A549 (cell line): ENCODE data around the gene LDB1. TPM values are rescaled to one million over a fixed set of nuclear protein-coding genes. Genes with fewer than 3 reads are reported as not detected.

Source experiments
- ATAC-seq, 2 experiments: fragments of 200-7000 bp in 1 of 2; fragments of >200 bp in 1 of 2; cut with Nextera tagmentation in 1 of 2; cut with Tn5 transposase in 1 of 2; 3 replicates each; pipeline versions ENCODE4 v1.8.0 to v1.9.1; 2018 to 2020; ENCODE audit warnings: mild to moderate bottlenecking in 1 of 2, moderate library complexity in 1 of 2
- CTCF ChIA-PET: fragments of 300-600 bp; sonication (Branson Sonifier 250); formaldehyde crosslinking; extraction: SDS; loops from one replicate; lab custom pipeline; 2021; ENCODE audit warnings: antibody characterized with exemption, inconsistent platforms; lab: Yijun Ruan, JAX
- POLR2A ChIA-PET: fragments of 350-600 bp; formaldehyde crosslinking; extraction: SDS; loops from one replicate; lab custom pipeline; 2021; ENCODE audit warnings: antibody characterized with exemption, inconsistent platforms; lab: Yijun Ruan, JAX
- DNase-seq, 2 experiments: peaks; one replicate each; pipeline versions ENCODE4 v3.0.0 to v3.0.0-alpha.2; 2011 to 2016; ENCODE audit warnings: low read depth in 1 of 2, low spot score in 1 of 2
- FAIRE-seq: peaks from 2 replicates; lab custom pipeline; 2011; peaks lifted over from hg19 to GRCh38; lab: Jason Lieb, UNC
- H3K27ac ChIP-seq, 2 experiments: fragments of >200 bp; sonication (Bioruptor Twin); formaldehyde crosslinking; 3 replicates each; pipeline ENCODE4 v1.5.1; 2016 to 2017
- H3K4me1 ChIP-seq: fragments of >200 bp; sonication (Bioruptor Twin); formaldehyde crosslinking; 3 replicates; pipeline ENCODE4 v1.6.1; 2016
- H3K4me2 ChIP-seq: fragments of >200 bp; sonication (Bioruptor Twin); formaldehyde crosslinking; 3 replicates; pipeline ENCODE4 v1.6.1; 2016
- H3K4me3 ChIP-seq: fragments of >200 bp; sonication (Bioruptor Twin); formaldehyde crosslinking; 3 replicates; pipeline ENCODE4 v1.5.1; 2016
- H3K9me3 ChIP-seq: fragments of >200 bp; sonication (Bioruptor Twin); formaldehyde crosslinking; 3 replicates; pipeline ENCODE4 v1.6.1; 2016
- BHLHE40 ChIP-seq: IDR thresholded peaks from 2 replicates; pipeline ENCODE4 v1.6.1; 2012; ENCODE audit warnings: low read depth, low read length, inconsistent platforms
- CBX2 ChIP-seq: fragments of 200-600 bp; sonication (generic); IDR thresholded peaks from 2 replicates; pipeline ENCODE4 v1.6.1; 2016; ENCODE audit warnings: low read depth, mild to moderate bottlenecking, borderline replicate concordance
- CBX8 ChIP-seq: fragments of 200-600 bp; sonication (generic); IDR thresholded peaks from 2 replicates; pipeline ENCODE4 v1.6.1; 2016
- CHD4 ChIP-seq: fragments of 200-600 bp; sonication (generic); IDR thresholded peaks from 2 replicates; pipeline ENCODE4 v1.6.1; 2016; ENCODE audit warnings: antibody characterized with exemption, mild to moderate bottlenecking, borderline replicate concordance
- EHMT2 ChIP-seq: fragments of 200-600 bp; sonication (generic); IDR thresholded peaks from 2 replicates; pipeline ENCODE4 v1.6.1; 2016; ENCODE audit warnings: antibody characterized with exemption, low read depth, mild to moderate bottlenecking, moderate library complexity
- GATA3 ChIP-seq: IDR thresholded peaks from 2 replicates; pipeline ENCODE4 v1.6.1; 2012; ENCODE audit warnings: borderline replicate concordance
- HES2 ChIP-seq: fragments of >200 bp; sonication (Bioruptor Twin); formaldehyde crosslinking; IDR thresholded peaks from 2 replicates; pipeline ENCODE4 v1.6.1; 2016
- HEYL ChIP-seq: fragments of 250-450 bp; sonication (Bioruptor Pico); IDR thresholded peaks from 2 replicates; pipeline ENCODE4 v1.8.0; 2021; ENCODE audit warnings: mild to moderate bottlenecking, moderate library complexity
- JUN ChIP-seq, 2 experiments: fragments of >200 bp; sonication (Bioruptor Twin); formaldehyde crosslinking; IDR thresholded peaks; 2 replicates in 1 of 2; 3 replicates in 1 of 2; pipeline ENCODE4 v1.6.1; 2016 to 2017
- KDM1A ChIP-seq: fragments of 200-600 bp; sonication (generic); IDR thresholded peaks from 2 replicates; pipeline ENCODE4 v1.6.1; 2016; ENCODE audit warnings: low read depth, mild to moderate bottlenecking
- KDM5A ChIP-seq: fragments of 200-600 bp; sonication (generic); IDR thresholded peaks from 2 replicates; pipeline ENCODE4 v1.6.1; 2016; ENCODE audit warnings: antibody characterized with exemption, mild to moderate bottlenecking
- MAX ChIP-seq: IDR thresholded peaks from 2 replicates; pipeline ENCODE4 v1.6.1; 2012
- MAZ ChIP-seq: fragments of 150-350 bp; IDR thresholded peaks from 2 replicates; pipeline ENCODE4 v1.6.1; 2014; ENCODE audit warnings: antibody characterized with exemption, low read depth, low read length, borderline replicate concordance
- MYC ChIP-seq: IDR thresholded peaks from 2 replicates; pipeline ENCODE4 v1.6.1; 2012; ENCODE audit warnings: mild to moderate bottlenecking, inconsistent platforms, low read length, improper control_type of control experiment, borderline replicate concordance
- PHF8 ChIP-seq: fragments of 200-600 bp; sonication (generic); IDR thresholded peaks from 2 replicates; pipeline ENCODE4 v1.6.1; 2016; ENCODE audit warnings: low read depth, mild to moderate bottlenecking, antibody characterized with exemption, moderate library complexity, borderline replicate concordance
- RFX5 ChIP-seq: fragments of 450-650 bp; IDR thresholded peaks from 2 replicates; pipeline ENCODE4 v1.7.1; 2014; ENCODE audit warnings: antibody characterized with exemption, mild to moderate bottlenecking, moderate library complexity
- RNF2 ChIP-seq: fragments of 200-600 bp; sonication (generic); IDR thresholded peaks from 2 replicates; pipeline ENCODE4 v1.6.1; 2016; ENCODE audit warnings: low read depth, mild to moderate bottlenecking, antibody characterized with exemption, moderate library complexity, borderline replicate concordance
- SMC3 ChIP-seq: fragments of >200 bp; sonication (Bioruptor Twin); formaldehyde crosslinking; IDR thresholded peaks from 3 replicates; pipeline ENCODE4 v1.6.1; 2018; ENCODE audit warnings: inconsistent platforms
- TFCP2L1 ChIP-seq: fragments of 250-450 bp; sonication (Bioruptor Pico); IDR thresholded peaks from 2 replicates; pipeline ENCODE4 v1.5.0; 2021; ENCODE audit warnings: mild to moderate bottlenecking
- TP53 ChIP-seq: fragments of 250-450 bp; sonication (Bioruptor Pico); IDR thresholded peaks from 2 replicates; pipeline ENCODE4 v1.5.0; 2021; ENCODE audit warnings: mild to moderate bottlenecking, moderate library complexity
- whole genome bisulfite sequencing: methylation state at CpG from one replicate; pipeline ENCODE4 v1.1.6; 2017; ENCODE audit errors: missing lambda C conversion rate; 5-methylcytosine and 5-hydroxymethylcytosine counted together
- polyA plus RNA-seq, 4 experiments: library from polyadenylated mRNA; depleted of rRNA in 3 of 4; stranded (reverse); fragments of >200 nt; fragmentation: RNase III in 1 of 4; extraction: RNeasy Plus Mini Kit Qiagen cat#74134 plus additional on column Dnase treatment in 1 of 4; gene quantifications; 2 replicates in 3 of 4; 3 replicates in 1 of 4; pipeline ENCODE4 v1.2.3, GENCODE V29; 2011 to 2017
- TF ChIP-seq, protein P1 (sequence below): fragments of 200-600 bp; sonication (generic); IDR thresholded peaks from 2 replicates; pipeline ENCODE4 v1.6.1; 2016; ENCODE audit warnings: antibody characterized with exemption, mild to moderate bottlenecking, moderate library complexity
- TF ChIP-seq, protein P2 (sequence below): fragments of 150-350 bp; IDR thresholded peaks from 2 replicates; pipeline ENCODE4 v1.6.1; 2014; ENCODE audit warnings: low read depth, mild to moderate bottlenecking, low read length
- TF ChIP-seq, protein P3 (sequence below): IDR thresholded peaks from 2 replicates; pipeline ENCODE4 v1.6.1; 2012
- TF ChIP-seq, protein P4 (sequence below): fragments of >200 bp; sonication (Bioruptor Twin); formaldehyde crosslinking; IDR thresholded peaks from 3 replicates; pipeline ENCODE4 v1.6.1; 2016

LDB1 gene
- polyA plus RNA-seq, 2 of the 4 experiments (the other 2 are of a cell fraction), result 37.2 to 47.0 TPM

- peak overlapping the region; percentile 94 for H3K4me2 ChIP-seq
- no peak for DNase-seq
- no peak overlapping the region for H3K4me3 ChIP-seq
- H3K4me1 ChIP-seq, result peaks cover 28% of the 10 kb centered on the region
- ChIA-PET CTCF (interaction anchor here (0.8 to 6.8 kb wide), 6 partner anchors 14 to 268 kb away, joined by 3 to 36 read pairs (median 8); partner anchors contain the start of gene PPRC1), POLR2A (interaction anchor here (0.9 kb wide), 1 partner anchor 20 kb away, joined by 5 read pairs; no protein-coding TSS in a partner anchor)
- WGBS, result 92% methylated on average over 11 of the region's 11 CpGs
- FAIRE-seq, result no peak
- no peak for TF ChIP-seq BHLHE40
- no peak for TF ChIP-seq RNF2
- TF ChIP-seq EHMT2, result no peak
- no peak for TF ChIP-seq CBX8
- TF ChIP-seq CBX2, result no peak
- H3K27ac ChIP-seq, result no peak overlapping the region
- no peaks in the 10 kb centered on the region for H3K9me3 ChIP-seq
- no peak for ATAC-seq
Observed at GRCh38 chr10:102154466-102155116, 34.4 kb upstream of the LDB1 start.

- H3K4me3 ChIP-seq, result peak overlapping the region; percentile 75
- 28% methylated on average over 5 of the region's 5 CpGs for WGBS
- DNase-seq (no peak), FAIRE-seq (no peak), ATAC-seq (no peak)
- ChIA-PET CTCF (interaction anchor here (0.6 to 6.8 kb wide), 7 partner anchors 16 to 240 kb away, joined by 3 to 36 read pairs (median 5); partner anchors contain the start of gene PPRC1), POLR2A (interaction anchor here (0.7 to 1.9 kb wide), 4 partner anchors 18 to 335 kb away, joined by 4 to 5 read pairs (median 4); partner anchors contain the start of gene OGA)
- H3K9me3 ChIP-seq, result no peaks in the 10 kb centered on the region
- H3K27ac ChIP-seq, result peak overlapping the region; percentile 86 to 91
- peak overlapping the region; percentile 94 for H3K4me2 ChIP-seq
- TF ChIP-seq TFCP2L1 (CRISPR knock-in tag), result 0 out of 2 replicates have a peak, but pooled peaks have one; percentile 17
- no peak for TF ChIP-seq SMC3
- TF ChIP-seq GATA3, result no peak
- TF ChIP-seq RNF2, result no peak
- H3K4me1 ChIP-seq, result peaks cover 28% of the 10 kb centered on the region
Observed at GRCh38 chr10:102153093-102153620, 33.0 kb upstream of the LDB1 start.

DNA sequence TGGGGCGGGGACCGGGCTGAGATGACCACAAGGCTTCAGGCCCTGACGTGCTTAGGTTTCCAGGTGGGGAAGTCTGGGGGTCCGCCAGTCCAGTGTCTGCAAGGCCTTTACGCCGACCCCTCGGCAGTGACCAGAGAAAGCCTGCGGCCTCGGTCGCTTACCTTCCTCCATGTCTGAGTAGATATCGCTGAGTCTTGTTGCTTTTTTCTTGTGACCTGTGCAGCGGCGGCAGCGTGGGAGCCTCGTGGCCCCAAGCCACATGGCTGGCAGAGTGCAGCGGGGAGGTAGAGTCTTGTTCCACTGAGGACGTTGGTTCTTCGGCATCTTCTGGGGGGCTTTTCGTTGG is 32.4 kb upstream of the LDB1 start:
- H3K4me3 ChIP-seq, result peak overlapping the region; percentile 75
- 4% methylated on average over 18 of the region's 19 CpGs for WGBS
- peaks cover 28% of the 10 kb centered on the region for H3K4me1 ChIP-seq
- FAIRE-seq (no peak), ATAC-seq (peak; percentile 28 to 35; a peak in 5 of 6 replicates), DNase-seq (no peak)
- H3K27ac ChIP-seq, result peak overlapping the region; percentile 86 to 91
- H3K9me3 ChIP-seq, result no peaks in the 10 kb centered on the region
- CTCF ChIA-PET, result interaction anchor here (0.5 to 6.8 kb wide), 9 partner anchors 9 to 270 kb away, joined by 3 to 40 read pairs (median 6); partner anchors contain the start of gene PPRC1
- peak overlapping the region; percentile 94 for H3K4me2 ChIP-seq
- POLR2A ChIA-PET, result interaction anchor here (1.0 to 1.9 kb wide), 9 partner anchors 8 to 334 kb away, joined by 3 to 7 read pairs (median 5); partner anchors contain the start of genes FBXL15 and OGA
- TF ChIP-seq CHD4, result no peak
- TF ChIP-seq TP53 (CRISPR knock-in tag), result peak; percentile 54
- TF ChIP-seq RFX5, result no peak
- no peak for TF ChIP-seq HEYL (CRISPR knock-in tag)
- TF ChIP-seq, protein P1, sequence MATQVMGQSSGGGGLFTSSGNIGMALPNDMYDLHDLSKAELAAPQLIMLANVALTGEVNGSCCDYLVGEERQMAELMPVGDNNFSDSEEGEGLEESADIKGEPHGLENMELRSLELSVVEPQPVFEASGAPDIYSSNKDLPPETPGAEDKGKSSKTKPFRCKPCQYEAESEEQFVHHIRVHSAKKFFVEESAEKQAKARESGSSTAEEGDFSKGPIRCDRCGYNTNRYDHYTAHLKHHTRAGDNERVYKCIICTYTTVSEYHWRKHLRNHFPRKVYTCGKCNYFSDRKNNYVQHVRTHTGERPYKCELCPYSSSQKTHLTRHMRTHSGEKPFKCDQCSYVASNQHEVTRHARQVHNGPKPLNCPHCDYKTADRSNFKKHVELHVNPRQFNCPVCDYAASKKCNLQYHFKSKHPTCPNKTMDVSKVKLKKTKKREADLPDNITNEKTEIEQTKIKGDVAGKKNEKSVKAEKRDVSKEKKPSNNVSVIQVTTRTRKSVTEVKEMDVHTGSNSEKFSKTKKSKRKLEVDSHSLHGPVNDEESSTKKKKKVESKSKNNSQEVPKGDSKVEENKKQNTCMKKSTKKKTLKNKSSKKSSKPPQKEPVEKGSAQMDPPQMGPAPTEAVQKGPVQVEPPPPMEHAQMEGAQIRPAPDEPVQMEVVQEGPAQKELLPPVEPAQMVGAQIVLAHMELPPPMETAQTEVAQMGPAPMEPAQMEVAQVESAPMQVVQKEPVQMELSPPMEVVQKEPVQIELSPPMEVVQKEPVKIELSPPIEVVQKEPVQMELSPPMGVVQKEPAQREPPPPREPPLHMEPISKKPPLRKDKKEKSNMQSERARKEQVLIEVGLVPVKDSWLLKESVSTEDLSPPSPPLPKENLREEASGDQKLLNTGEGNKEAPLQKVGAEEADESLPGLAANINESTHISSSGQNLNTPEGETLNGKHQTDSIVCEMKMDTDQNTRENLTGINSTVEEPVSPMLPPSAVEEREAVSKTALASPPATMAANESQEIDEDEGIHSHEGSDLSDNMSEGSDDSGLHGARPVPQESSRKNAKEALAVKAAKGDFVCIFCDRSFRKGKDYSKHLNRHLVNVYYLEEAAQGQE, result no peak
- TF ChIP-seq, protein P2, sequence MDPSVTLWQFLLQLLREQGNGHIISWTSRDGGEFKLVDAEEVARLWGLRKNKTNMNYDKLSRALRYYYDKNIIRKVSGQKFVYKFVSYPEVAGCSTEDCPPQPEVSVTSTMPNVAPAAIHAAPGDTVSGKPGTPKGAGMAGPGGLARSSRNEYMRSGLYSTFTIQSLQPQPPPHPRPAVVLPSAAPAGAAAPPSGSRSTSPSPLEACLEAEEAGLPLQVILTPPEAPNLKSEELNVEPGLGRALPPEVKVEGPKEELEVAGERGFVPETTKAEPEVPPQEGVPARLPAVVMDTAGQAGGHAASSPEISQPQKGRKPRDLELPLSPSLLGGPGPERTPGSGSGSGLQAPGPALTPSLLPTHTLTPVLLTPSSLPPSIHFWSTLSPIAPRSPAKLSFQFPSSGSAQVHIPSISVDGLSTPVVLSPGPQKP, result no peak
- peak; percentile 98; the same call in 1 of the 2 replicates for TF ChIP-seq MYC
- TF ChIP-seq MAZ, result no peak
- no peak for TF ChIP-seq KDM1A
- TF ChIP-seq GATA3, result no peak
- no peak for TF ChIP-seq HES2
- TF ChIP-seq KDM5A, result peak; percentile 3; the same call in 1 of the 2 replicates
- TF ChIP-seq, protein P3, sequence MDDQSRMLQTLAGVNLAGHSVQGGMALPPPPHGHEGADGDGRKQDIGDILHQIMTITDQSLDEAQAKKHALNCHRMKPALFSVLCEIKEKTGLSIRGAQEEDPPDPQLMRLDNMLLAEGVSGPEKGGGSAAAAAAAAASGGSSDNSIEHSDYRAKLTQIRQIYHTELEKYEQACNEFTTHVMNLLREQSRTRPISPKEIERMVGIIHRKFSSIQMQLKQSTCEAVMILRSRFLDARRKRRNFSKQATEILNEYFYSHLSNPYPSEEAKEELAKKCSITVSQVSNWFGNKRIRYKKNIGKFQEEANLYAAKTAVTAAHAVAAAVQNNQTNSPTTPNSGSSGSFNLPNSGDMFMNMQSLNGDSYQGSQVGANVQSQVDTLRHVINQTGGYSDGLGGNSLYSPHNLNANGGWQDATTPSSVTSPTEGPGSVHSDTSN, result no peak
- TF ChIP-seq, protein P4, sequence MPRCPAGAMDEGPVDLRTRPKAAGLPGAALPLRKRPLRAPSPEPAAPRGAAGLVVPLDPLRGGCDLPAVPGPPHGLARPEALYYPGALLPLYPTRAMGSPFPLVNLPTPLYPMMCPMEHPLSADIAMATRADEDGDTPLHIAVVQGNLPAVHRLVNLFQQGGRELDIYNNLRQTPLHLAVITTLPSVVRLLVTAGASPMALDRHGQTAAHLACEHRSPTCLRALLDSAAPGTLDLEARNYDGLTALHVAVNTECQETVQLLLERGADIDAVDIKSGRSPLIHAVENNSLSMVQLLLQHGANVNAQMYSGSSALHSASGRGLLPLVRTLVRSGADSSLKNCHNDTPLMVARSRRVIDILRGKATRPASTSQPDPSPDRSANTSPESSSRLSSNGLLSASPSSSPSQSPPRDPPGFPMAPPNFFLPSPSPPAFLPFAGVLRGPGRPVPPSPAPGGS, result no peak
- peak in 1 of 2 experiments; percentile 46; a peak in 2 of 5 replicates for TF ChIP-seq JUN (IDR thresholded peaks at IDR 0.05)
- peak; percentile 53 for TF ChIP-seq PHF8
- TF ChIP-seq MAX, result peak; percentile 91
